GM19193 (cell line): ENCODE data around the gene DNAJC6.

Experiments used
- POLR2A ChIP-seq: IDR thresholded peaks from 4 replicates; pipeline ENCODE4 v1.6.1; 2011; ENCODE audit not compliant: insufficient read depth, insufficient read length; ENCODE audit errors: extremely low read depth

Gene DNAJC6

DNA sequence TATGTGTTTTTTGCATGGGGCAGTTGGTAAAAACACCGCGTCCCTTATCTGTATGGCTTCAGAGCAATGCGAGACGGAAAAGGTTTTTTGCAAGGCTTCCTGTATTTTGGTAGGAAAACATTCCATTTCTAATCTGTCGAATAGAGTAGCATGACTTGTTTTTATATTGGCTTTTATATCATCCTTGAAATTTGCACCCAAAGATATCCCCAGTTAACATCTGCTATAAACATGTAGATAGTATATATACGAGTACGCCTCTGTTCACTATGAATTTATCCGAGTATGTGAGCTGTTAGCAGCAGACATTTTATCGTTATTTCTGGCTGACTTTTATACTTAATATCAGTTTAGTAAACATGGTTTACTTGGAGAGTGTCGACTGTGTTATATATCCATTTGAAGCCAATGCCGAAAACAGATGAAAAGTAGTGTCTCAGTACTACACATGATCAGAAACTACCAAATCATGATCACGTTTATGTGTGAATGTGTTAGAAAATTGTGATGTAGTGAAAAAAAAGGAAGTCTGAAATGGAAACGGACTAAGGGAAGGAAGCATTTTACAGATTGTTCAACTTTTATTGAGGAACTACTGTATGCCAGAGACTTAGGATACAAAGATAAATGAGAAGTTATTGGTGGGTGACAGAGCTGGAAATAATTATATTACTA, 112.1 kb downstream of the DNAJC6 start:
- no peak for TF ChIP-seq POLR2A

DNA sequence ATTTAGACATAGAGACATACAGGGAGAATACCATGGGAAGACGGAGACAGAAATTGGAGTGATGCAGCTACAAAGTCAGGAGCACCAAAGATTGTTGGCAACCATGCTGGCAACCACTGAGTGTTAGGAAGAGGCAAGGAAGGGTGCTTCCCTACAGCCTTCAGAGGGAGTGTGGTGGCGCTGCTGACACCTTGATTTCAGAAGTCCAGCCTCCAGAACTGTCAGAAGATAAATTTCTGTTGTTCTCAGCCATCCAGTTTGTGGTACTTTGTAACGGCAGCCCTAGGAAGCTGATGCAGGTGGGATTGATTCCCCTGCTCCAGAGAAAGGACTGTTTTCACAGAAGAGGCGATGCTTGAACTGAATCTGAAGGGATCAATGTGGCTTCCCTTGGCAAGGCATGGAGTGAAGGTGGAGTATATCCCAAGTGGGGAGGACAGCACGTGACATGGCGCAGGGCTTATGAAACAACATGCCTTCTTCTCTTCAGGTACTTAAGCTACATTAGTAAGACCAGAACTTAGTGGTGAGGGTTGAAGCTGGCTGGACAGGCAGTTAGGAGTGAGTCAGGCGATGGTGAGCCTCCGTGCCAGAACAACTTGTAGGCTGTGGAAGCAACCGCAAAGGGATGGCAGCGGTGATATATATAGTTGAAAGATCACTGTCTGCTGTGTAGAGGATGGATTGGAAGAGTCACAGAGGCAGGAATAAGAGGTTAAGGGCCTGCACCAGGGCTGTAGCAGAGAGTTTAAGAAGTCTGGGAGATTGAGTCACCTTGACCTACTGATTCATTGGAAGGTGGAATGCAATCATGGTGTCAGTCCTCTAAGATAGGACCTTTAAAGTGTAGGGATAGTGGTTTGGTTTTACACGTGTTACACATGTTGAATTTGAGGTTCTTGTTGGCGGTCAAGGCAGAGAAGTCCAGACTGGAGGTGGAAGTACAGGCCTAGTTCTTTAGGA, 113.2 kb downstream of the DNAJC6 start:
- TF ChIP-seq POLR2A: no peak

DNA sequence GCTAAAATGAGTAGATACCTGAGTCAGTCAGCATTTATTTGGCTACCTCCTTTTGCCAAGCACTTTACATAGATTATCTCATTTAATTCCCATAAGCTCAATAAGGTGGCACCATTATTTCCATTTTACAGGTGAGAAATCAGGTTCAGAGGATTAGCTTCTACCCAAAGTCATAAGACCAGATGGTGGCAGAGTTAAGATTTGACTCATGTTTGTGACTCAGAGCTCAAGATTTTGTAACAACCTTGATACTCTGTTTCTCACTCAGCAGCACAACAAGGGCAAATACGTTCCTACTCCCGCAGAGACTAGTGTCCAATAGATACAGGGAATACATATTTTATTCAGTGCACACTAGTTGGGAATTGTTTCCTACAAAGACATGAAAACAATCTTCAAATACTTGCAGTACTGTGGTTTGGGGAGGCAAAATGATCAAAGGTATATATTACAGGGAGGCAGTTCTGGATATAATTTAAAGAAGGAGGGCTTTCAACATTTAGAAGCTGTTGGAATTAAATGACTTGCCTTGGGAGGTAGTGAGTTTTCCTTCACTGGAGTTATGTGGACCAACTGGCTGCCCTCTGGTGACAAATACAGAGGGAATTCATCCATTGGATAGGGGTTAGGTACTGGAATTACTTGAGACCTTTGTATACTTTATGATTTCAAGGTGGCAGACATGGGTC, 114.7 kb downstream of the DNAJC6 start:
- TF ChIP-seq POLR2A: no peak

GRCh38 chr1:65424573-65424889, 115.2 kb downstream of the DNAJC6 start:
- no peak for TF ChIP-seq POLR2A

DNA sequence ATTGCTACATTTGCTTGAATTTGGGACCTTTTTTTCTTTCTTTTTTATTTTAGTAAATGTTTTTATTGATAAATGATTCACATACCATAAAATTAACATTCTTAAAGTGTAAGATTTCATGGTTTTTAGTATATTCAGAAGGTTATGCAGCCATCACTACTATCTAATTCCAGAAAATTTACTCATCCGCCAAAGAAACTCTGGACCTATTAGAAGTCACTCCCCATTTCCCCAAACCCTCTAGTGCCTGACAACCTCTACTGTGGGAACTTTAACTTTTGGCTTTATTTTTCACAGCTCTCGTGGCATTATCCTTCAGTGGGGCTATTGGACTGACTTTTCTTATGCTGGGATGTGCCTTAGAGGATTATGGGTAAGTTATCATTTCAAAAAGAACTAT, 115.7 kb downstream of the DNAJC6 start:
- TF ChIP-seq POLR2A: no peak

- TF ChIP-seq POLR2A: no peak
These were observed 116.4 kb downstream of the DNAJC6 start for GRCh38 chr1:65425697-65426096.

DNA sequence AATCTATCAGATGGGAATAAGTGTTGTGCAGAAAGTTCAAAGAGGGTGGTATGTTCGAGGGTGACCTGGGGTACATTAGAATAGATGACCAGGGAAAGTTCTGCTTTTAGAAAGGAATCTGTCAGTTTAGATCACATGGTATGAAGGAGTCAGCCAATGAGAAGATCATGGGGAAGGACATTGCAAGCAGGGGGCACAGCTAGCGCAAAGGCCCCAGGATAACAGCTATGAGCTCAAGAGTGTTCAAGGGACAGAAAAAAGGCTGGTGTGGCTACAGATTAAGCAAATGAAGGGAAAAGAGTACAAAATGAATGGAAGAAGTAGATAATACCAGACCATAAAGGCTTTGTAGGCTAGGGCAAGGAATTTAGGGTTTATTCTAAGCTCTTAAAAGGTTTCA, 119.7 kb downstream of the DNAJC6 start:
- no peak for TF ChIP-seq POLR2A

DNA sequence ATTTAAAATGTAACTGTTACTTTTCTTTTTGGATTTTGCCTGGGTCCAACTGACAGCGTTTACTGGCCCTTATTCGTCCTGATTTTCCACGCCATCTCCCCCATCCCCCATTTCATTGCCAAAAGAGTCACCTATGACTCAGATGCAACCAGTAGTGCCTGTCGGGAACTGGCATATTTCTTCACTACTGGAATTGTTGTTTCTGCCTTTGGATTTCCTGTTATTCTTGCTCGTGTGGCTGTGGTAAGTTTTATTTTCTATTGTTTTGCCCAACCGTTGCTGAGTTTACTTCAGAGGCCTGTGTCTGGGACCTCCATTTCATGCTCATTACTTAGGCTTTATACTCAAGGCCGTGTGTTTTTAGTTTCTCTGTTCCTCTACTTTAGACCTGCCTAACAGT, 120.5 kb downstream of the DNAJC6 start:
- no peak for TF ChIP-seq POLR2A

- no peak for TF ChIP-seq POLR2A
These were observed 121.9 kb downstream of the DNAJC6 start for GRCh38 chr1:65431111-65431705.

- TF ChIP-seq POLR2A: no peak
These were observed 123.6 kb downstream of the DNAJC6 start for GRCh38 chr1:65432918-65433317.

DNA sequence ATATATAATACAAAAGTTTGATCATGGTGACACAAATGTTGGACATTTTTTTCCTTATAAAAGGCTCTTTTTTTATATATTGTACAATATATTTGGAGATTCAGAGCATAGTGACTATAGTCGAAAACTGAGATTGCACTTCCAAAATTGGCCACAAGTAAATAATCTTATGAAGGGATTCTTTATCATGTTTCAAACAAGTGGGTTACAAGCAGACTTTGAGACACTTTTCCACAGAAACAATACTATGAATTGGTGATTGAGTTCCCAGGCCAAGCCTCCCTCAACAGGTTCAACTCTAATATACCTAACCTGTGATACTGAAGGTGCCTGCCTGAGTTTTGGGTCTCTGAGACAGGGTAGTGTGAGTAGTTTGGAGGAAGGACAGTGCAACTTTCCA, 124.9 kb downstream of the DNAJC6 start:
- no peak for TF ChIP-seq POLR2A

GRCh38 chr1:65434760-65435159, 125.4 kb downstream of the DNAJC6 start:
- no peak for TF ChIP-seq POLR2A

GRCh38 chr1:65435987-65436386, 126.6 kb downstream of the DNAJC6 start:
- no peak for TF ChIP-seq POLR2A

DNA sequence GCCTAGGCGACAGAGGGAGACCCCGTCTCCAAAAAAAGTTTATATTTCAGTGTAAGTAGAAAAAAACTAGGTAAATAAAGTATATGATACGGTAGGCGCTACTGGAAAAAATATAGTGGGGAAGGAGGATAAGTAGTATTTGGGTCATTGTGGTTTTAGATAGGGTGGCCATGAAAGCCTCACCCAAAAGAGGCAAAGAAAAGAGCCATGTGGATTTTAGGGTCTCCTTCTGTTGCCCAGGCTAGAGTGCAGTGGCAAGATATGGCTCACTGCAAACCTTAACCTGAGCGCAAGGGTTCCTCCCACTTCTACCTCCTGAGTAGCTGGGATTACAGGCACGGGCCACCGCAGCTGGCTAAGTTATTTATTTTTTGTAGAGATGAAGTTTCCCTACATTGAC, 128.3 kb downstream of the DNAJC6 start:
- no peak for TF ChIP-seq POLR2A

GRCh38 chr1:65440322-65440900, 131.1 kb downstream of the DNAJC6 start:
- no peak for TF ChIP-seq POLR2A
